GM23338 (cell line): ENCODE data around the gene TAF4B. TPM values are rescaled to one million over a fixed set of nuclear protein-coding genes. Genes with fewer than 3 reads are reported as not detected.
A peak's percentile ranks its signal among the peaks of the same experiment; 100 is the strongest.

Source experiments
- ATAC-seq: fragments of 200-7000 bp; cut with Tn5 transposase; 3 replicates; pipeline ENCODE4 v1.9.1; 2020
- DNase-seq: peaks from one replicate; pipeline ENCODE4 v3.0.0-alpha.2; 2015; ENCODE audit warnings: low spot score
- H2AFZ ChIP-seq: fragments of 200-600 bp; sonication (generic); 2 replicates; pipeline ENCODE4 v1.8.0; 2016; ENCODE audit warnings: antibody characterized with exemption, mild to moderate bottlenecking, moderate library complexity
- H3F3A ChIP-seq: fragments of 200-600 bp; sonication (generic); replicated peaks from 2 replicates; pipeline ENCODE4 v1.8.0; 2017; ENCODE audit warnings: antibody characterized with exemption, mixed run types, low read depth
- H3K27ac ChIP-seq: fragments of 200-600 bp; sonication (generic); 2 replicates; pipeline ENCODE4 v1.6.1; 2016; ENCODE audit warnings: low read depth
- H3K27me3 ChIP-seq: fragments of 200-600 bp; sonication (generic); 2 replicates; pipeline ENCODE4 v1.8.0; 2016; ENCODE audit warnings: mild to moderate bottlenecking, mixed run types, moderate library complexity; ENCODE audit not compliant: insufficient read depth
- H3K36me3 ChIP-seq: fragments of 200-600 bp; sonication (generic); 2 replicates; pipeline ENCODE4 v1.8.0; 2016; ENCODE audit warnings: mild to moderate bottlenecking; ENCODE audit not compliant: insufficient read depth
- H3K4me1 ChIP-seq: fragments of 200-600 bp; sonication (generic); 2 replicates; pipeline ENCODE4 v1.8.0; 2016; ENCODE audit warnings: mild to moderate bottlenecking, moderate library complexity; ENCODE audit not compliant: insufficient read depth
- H3K4me2 ChIP-seq: fragments of 200-600 bp; sonication (generic); 2 replicates; pipeline ENCODE4 v1.7.1; 2017; ENCODE audit warnings: mixed run types
- H3K4me3 ChIP-seq: fragments of 200-600 bp; sonication (generic); 2 replicates; pipeline ENCODE4 v1.6.1; 2016; ENCODE audit warnings: mixed run types
- H3K79me2 ChIP-seq: fragments of 200-600 bp; sonication (generic); replicated peaks from 2 replicates; pipeline ENCODE4 v1.8.0; 2017; ENCODE audit warnings: mild to moderate bottlenecking; ENCODE audit not compliant: insufficient read depth
- H3K9me2 ChIP-seq: fragments of 200-600 bp; sonication (generic); 2 replicates; pipeline ENCODE4 v1.8.0; 2017; ENCODE audit not compliant: insufficient read depth
- H4K20me1 ChIP-seq: fragments of 200-600 bp; sonication (generic); replicated peaks from 2 replicates; pipeline ENCODE4 v1.8.0; 2017; ENCODE audit warnings: mild to moderate bottlenecking; ENCODE audit not compliant: insufficient read depth
- H3K27ac Mint-ChIP-seq: 2 replicates; pipeline ENCODE4 v1.8.0; 2020; ENCODE audit warnings: inconsistent platforms, mild to moderate bottlenecking, moderate library complexity, mixed read lengths
- H3K27me3 Mint-ChIP-seq: 3 replicates; pipeline ENCODE4 v1.8.0; 2022; ENCODE audit warnings: low read depth, mild to moderate bottlenecking, moderate library complexity, mixed read lengths, inconsistent platforms; ENCODE audit not compliant: insufficient read depth, poor library complexity
- H3K36me3 Mint-ChIP-seq: 3 replicates; pipeline ENCODE4 v1.8.0; 2021; ENCODE audit warnings: low read depth, mild to moderate bottlenecking, inconsistent platforms, moderate library complexity, mixed read lengths
- H3K4me1 Mint-ChIP-seq: 3 replicates; pipeline ENCODE4 v1.8.0; 2020; ENCODE audit warnings: mild to moderate bottlenecking, inconsistent platforms, mixed read lengths
- H3K4me3 Mint-ChIP-seq: 3 replicates; pipeline ENCODE4 v1.8.0; 2021; ENCODE audit warnings: moderate library complexity, mild to moderate bottlenecking, inconsistent platforms, mixed read lengths
- H3K9me3 Mint-ChIP-seq: 3 replicates; pipeline ENCODE4 v1.8.0; 2020; ENCODE audit warnings: moderate library complexity, mild to moderate bottlenecking, inconsistent platforms, mixed read lengths
- CREB1 ChIP-seq: fragments of 250-450 bp; sonication (Bioruptor Pico); IDR thresholded peaks from 2 replicates; pipeline ENCODE4 v1.5.0; 2020; ENCODE audit warnings: low read depth, mild to moderate bottlenecking, moderate library complexity
- EZH2 ChIP-seq: fragments of 200-600 bp; sonication (generic); IDR thresholded peaks from one replicate; pipeline ENCODE4 v1.8.0; 2017; ENCODE audit warnings: antibody characterized with exemption, mild to moderate bottlenecking, low read depth; ENCODE audit not compliant: unreplicated experiment
- POLR2AphosphoS5 ChIP-seq: IDR thresholded peaks from 2 replicates; pipeline ENCODE4 v1.6.1; 2016; ENCODE audit warnings: antibody characterized with exemption, low read depth
- long read RNA-seq: library from polyadenylated mRNA; unstranded; transcript quantifications from one replicate; pipeline ENCODE4 v2.0.0, GENCODE V29; 2020; ENCODE audit not compliant: unreplicated experiment
- polyA plus RNA-seq: library from polyadenylated mRNA; unstranded; fragments of >200 nt; fragmentation: Nextera tagmentation; extraction: Ambion mirVana; gene quantifications from 2 replicates; pipeline ENCODE4 v1.2.1, GENCODE V29; 2016
- total RNA-seq: library from RNA; depleted of rRNA; stranded (reverse); fragments of >200 nt; shearing (Covaris generic); gene quantifications from 2 replicates; pipeline ENCODE4 v1.2.3, GENCODE V29; 2014; rRNA removed
- TF ChIP-seq, protein P1 (sequence below): IDR thresholded peaks from 2 replicates; pipeline ENCODE4 v1.6.1; 2016; ENCODE audit warnings: antibody characterized with exemption
- TF ChIP-seq, protein P2 (sequence below): IDR thresholded peaks from one replicate; pipeline ENCODE4 v1.6.1; 2018; ENCODE audit warnings: antibody characterized with exemption; ENCODE audit not compliant: unreplicated experiment

TAF4B gene, protein sequence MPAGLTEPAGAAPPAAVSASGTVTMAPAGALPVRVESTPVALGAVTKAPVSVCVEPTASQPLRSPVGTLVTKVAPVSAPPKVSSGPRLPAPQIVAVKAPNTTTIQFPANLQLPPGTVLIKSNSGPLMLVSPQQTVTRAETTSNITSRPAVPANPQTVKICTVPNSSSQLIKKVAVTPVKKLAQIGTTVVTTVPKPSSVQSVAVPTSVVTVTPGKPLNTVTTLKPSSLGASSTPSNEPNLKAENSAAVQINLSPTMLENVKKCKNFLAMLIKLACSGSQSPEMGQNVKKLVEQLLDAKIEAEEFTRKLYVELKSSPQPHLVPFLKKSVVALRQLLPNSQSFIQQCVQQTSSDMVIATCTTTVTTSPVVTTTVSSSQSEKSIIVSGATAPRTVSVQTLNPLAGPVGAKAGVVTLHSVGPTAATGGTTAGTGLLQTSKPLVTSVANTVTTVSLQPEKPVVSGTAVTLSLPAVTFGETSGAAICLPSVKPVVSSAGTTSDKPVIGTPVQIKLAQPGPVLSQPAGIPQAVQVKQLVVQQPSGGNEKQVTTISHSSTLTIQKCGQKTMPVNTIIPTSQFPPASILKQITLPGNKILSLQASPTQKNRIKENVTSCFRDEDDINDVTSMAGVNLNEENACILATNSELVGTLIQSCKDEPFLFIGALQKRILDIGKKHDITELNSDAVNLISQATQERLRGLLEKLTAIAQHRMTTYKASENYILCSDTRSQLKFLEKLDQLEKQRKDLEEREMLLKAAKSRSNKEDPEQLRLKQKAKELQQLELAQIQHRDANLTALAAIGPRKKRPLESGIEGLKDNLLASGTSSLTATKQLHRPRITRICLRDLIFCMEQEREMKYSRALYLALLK
- total RNA-seq (15.2 and 27.3 TPM in 2 replicates), polyA plus RNA-seq (8.1 and 9.4 TPM in 2 replicates)
- long read RNA-seq, result 0 reads

DNA sequence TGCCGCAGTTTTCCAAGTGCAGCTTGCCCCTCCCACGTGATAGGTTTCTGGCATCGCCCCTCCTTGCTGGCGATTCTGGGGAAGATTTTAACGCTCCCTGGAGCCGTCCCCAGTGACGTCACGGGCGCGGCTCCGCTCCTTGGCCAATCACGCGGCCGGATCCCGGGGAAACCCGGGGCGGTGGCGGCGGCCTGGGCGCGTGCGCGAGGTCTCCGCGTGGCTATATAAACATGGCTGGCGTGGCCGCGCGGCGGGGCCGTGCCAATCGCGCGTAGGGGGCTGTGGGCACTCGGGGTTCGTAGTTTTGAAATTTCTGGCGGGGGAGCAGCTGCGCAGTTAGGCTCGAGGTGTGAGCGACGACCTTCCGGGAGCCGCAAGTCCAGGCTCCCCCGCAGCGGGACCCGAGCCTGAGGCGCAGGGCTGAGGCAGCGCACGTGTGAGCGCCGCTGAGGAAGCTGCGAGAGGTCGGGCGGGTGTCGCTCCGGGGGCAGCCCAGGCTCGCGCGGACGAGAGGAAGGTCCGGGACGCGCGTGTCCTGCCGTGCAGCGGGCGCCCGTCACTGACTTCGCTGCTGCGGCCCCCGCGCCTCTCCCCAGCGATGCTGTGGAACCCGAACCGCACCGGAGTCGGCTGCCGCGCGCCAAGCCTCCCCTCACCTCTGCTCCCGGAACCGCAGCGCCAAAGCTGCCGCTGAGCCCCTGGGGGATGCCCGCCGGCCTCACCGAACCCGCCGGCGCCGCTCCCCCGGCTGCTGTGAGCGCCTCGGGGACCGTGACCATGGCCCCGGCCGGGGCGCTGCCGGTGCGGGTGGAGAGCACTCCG lies at the start of gene TAF4B:
TSS of gene TAF4B (plus strand) at position 217 of the 822 bp plus-strand sequence. CDS start at position 706, 489 bp downstream.
- Mint-ChIP-seq H3K27ac (peak within 1 kb of the TSS; percentile 96), H3K9me3 (peaks cover 1% of the 10 kb centered on the region), H3K36me3 (peaks cover 9% of the 10 kb centered on the region), H3K27me3 (no peaks in the 10 kb centered on the region), H3K4me3 (peak within 1 kb of the TSS; percentile 93), H3K4me1 (peaks cover 40% of the 10 kb centered on the region)
- no peak within 1 kb of the TSS for H3K27ac ChIP-seq
- peak within 1 kb of the TSS; percentile 84 for H3K4me3 ChIP-seq
- H3K79me2 ChIP-seq, result peaks cover 44% of the 10 kb centered on the region
- peak; percentile 85 for ATAC-seq
- H3K4me2 ChIP-seq, result peak within 1 kb of the TSS; percentile 98
- no peaks in the 10 kb centered on the region for H3F3A ChIP-seq
- TF ChIP-seq POLR2AphosphoS5 (peak; percentile 81), CREB1 (CRISPR knock-in tag) (peak; percentile 99), EZH2 (no peak)
- H3K4me1 ChIP-seq, result peaks cover 16% of the 10 kb centered on the region
- no peaks in the 10 kb centered on the region for H3K27me3 ChIP-seq
- peak; percentile 97 for DNase-seq
- H4K20me1 ChIP-seq, result peaks cover 21% of the 10 kb centered on the region
- no peaks in the 10 kb centered on the region for H3K36me3 ChIP-seq
- peak within 1 kb of the TSS; percentile 86; the same call in 1 of the 2 replicates for H2AFZ ChIP-seq
- H3K9me2 ChIP-seq, result no peaks in the 10 kb centered on the region

DNA sequence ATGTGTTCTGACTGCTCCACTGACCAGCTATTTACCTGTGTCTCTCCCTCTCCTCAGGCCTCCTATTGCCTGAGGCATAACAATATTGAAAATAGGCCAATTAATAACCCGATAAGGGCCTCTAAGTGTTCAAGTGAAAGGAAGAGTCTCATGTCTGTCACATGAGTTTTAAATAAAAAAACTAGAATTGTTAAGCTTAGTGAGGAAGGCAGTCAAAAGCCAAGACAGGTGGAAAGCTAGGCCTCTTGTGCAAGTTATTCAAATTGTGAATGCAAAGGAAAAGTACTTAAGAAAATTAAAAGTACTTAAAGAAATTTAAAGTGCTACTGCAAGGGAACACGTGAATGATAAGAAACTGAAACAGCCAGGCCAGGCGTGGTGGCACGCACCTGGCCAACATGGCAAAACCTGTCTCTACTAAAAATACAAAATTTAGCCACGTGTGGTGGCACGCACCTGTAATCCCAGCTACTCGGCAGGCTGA lies 44.9 kb upstream of the TAF4B start:
- no peak overlapping the region for H3K4me3 ChIP-seq
- Mint-ChIP-seq H3K27me3 (peaks cover 3% of the 10 kb centered on the region), H3K9me3 (no peaks in the 10 kb centered on the region), H3K36me3 (no peaks in the 10 kb centered on the region), H3K27ac (no peak overlapping the region), H3K4me3 (no peak overlapping the region), H3K4me1 (no peaks in the 10 kb centered on the region)
- no peaks in the 10 kb centered on the region for H3F3A ChIP-seq
- no peaks in the 10 kb centered on the region for H3K4me1 ChIP-seq
- peak overlapping the region; percentile 16; the same call in 1 of the 2 replicates for H2AFZ ChIP-seq
- no peaks in the 10 kb centered on the region for H4K20me1 ChIP-seq
- H3K4me2 ChIP-seq, result no peak overlapping the region
- H3K9me2 ChIP-seq, result no peaks in the 10 kb centered on the region
- ATAC-seq (no peak), DNase-seq (no peak)
- H3K79me2 ChIP-seq, result no peaks in the 10 kb centered on the region
- H3K27me3 ChIP-seq, result no peaks in the 10 kb centered on the region
- H3K36me3 ChIP-seq, result no peaks in the 10 kb centered on the region
- no peak overlapping the region for H3K27ac ChIP-seq
- TF ChIP-seq, protein P1, sequence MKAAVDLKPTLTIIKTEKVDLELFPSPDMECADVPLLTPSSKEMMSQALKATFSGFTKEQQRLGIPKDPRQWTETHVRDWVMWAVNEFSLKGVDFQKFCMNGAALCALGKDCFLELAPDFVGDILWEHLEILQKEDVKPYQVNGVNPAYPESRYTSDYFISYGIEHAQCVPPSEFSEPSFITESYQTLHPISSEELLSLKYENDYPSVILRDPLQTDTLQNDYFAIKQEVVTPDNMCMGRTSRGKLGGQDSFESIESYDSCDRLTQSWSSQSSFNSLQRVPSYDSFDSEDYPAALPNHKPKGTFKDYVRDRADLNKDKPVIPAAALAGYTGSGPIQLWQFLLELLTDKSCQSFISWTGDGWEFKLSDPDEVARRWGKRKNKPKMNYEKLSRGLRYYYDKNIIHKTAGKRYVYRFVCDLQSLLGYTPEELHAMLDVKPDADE, result no peak
- TF ChIP-seq, protein P2, sequence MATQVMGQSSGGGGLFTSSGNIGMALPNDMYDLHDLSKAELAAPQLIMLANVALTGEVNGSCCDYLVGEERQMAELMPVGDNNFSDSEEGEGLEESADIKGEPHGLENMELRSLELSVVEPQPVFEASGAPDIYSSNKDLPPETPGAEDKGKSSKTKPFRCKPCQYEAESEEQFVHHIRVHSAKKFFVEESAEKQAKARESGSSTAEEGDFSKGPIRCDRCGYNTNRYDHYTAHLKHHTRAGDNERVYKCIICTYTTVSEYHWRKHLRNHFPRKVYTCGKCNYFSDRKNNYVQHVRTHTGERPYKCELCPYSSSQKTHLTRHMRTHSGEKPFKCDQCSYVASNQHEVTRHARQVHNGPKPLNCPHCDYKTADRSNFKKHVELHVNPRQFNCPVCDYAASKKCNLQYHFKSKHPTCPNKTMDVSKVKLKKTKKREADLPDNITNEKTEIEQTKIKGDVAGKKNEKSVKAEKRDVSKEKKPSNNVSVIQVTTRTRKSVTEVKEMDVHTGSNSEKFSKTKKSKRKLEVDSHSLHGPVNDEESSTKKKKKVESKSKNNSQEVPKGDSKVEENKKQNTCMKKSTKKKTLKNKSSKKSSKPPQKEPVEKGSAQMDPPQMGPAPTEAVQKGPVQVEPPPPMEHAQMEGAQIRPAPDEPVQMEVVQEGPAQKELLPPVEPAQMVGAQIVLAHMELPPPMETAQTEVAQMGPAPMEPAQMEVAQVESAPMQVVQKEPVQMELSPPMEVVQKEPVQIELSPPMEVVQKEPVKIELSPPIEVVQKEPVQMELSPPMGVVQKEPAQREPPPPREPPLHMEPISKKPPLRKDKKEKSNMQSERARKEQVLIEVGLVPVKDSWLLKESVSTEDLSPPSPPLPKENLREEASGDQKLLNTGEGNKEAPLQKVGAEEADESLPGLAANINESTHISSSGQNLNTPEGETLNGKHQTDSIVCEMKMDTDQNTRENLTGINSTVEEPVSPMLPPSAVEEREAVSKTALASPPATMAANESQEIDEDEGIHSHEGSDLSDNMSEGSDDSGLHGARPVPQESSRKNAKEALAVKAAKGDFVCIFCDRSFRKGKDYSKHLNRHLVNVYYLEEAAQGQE, result no peak
